Lung (tissue), 12 donors: ENCODE measurements around the gene ITPR1. TPM values are rescaled to one million over a fixed set of nuclear protein-coding genes. Genes with fewer than 3 reads are reported as not detected.

Experiments
- ATAC-seq: fragments of 200-7000 bp; cut with Tn5 transposase; one replicate; pipeline ENCODE4 v1.9.1; 2020; ENCODE audit warnings: moderate number of reproducible peaks; ENCODE audit not compliant: insufficient read depth, low FRiP score
- DNase-seq, 3 donors: peaks; one replicate each; pipeline ENCODE4 v3.0.0-alpha.2; 2013 to 2017
- H3K27ac ChIP-seq, 2 donors: one replicate each; pipeline ENCODE4 v1.5.1; 2013; ENCODE audit warnings: mild to moderate bottlenecking in 2 of 2, moderate library complexity in 2 of 2, control low read depth in 1 of 2, inconsistent platforms in 1 of 2, low read depth in 1 of 2, low read length in 1 of 2
- H3K27me3 ChIP-seq, 3 donors: one replicate each; pipeline ENCODE4 v1.5.1; 2013; ENCODE audit warnings: low read length in 2 of 3; ENCODE audit not compliant: control insufficient read depth in 3 of 3, insufficient read depth in 3 of 3
- H3K36me3 ChIP-seq, 4 donors: one replicate each; pipeline ENCODE4 v1.5.1; 2013; ENCODE audit warnings: low read length in 4 of 4, mild to moderate bottlenecking in 1 of 4, moderate library complexity in 1 of 4; ENCODE audit not compliant: control insufficient read depth in 4 of 4, insufficient read depth in 4 of 4
- H3K4me1 ChIP-seq, 5 donors: one replicate each; pipeline ENCODE4 v1.5.1; 2013; ENCODE audit warnings: low read length in 5 of 5, mild to moderate bottlenecking in 2 of 5, moderate library complexity in 1 of 5; ENCODE audit not compliant: control insufficient read depth in 5 of 5, insufficient read depth in 5 of 5
- H3K4me3 ChIP-seq: one replicate; pipeline ENCODE4 v1.5.1; 2013; ENCODE audit warnings: mild to moderate bottlenecking, control low read depth, moderate library complexity
- H3K9ac ChIP-seq, 2 donors: one replicate each; pipeline ENCODE4 v1.5.1; 2013; ENCODE audit warnings: low read length in 2 of 2, control low read depth in 1 of 2; ENCODE audit not compliant: insufficient read depth in 1 of 2
- H3K9me3 ChIP-seq, 4 donors: one replicate each; pipeline ENCODE4 v1.5.1; 2013; ENCODE audit warnings: low read length in 3 of 4, mild to moderate bottlenecking in 1 of 4, moderate library complexity in 1 of 4; ENCODE audit not compliant: control insufficient read depth in 4 of 4, insufficient read depth in 3 of 4
- WGBS, 2 donors: extraction: QIAGEN DNeasy Blood & Tissue Kit; methylation state at CpG; one replicate each; pipeline ENCODE4 v1.1.7; 2013; 5-methylcytosine and 5-hydroxymethylcytosine counted together
- polyA plus RNA-seq, 2 donors: library from polyadenylated mRNA; stranded (reverse); fragments of 200-250 nt; gene quantifications; one replicate each; pipeline ENCODE4 v1.2.1, GENCODE V29; 2013
- total RNA-seq, 2 donors: library from RNA; depleted of rRNA in 1 of 2; stranded (reverse); fragments of >200 nt in 1 of 2; gene quantifications; one replicate each; pipeline ENCODE4 v1.2.1, GENCODE V29; 2014 to 2021
- TF ChIP-seq, protein P1 (sequence below): IDR thresholded peaks from 2 replicates; pipeline ENCODE4 v1.5.1; 2012; ENCODE audit warnings: mild to moderate bottlenecking; ENCODE audit errors: control extremely low read depth, extremely low read depth
- donor health status: control.
- donor health status: control.
- donor health status: Bipolar disorder and iron deficiency.
- donor health status: healthy.
- donor health status: DM: yes; HTN: yes; CAD: no.

Gene ITPR1
- total and polyA plus RNA-seq, 4 donors: 12.4 to 152 (median 44.1) TPM

DNA sequence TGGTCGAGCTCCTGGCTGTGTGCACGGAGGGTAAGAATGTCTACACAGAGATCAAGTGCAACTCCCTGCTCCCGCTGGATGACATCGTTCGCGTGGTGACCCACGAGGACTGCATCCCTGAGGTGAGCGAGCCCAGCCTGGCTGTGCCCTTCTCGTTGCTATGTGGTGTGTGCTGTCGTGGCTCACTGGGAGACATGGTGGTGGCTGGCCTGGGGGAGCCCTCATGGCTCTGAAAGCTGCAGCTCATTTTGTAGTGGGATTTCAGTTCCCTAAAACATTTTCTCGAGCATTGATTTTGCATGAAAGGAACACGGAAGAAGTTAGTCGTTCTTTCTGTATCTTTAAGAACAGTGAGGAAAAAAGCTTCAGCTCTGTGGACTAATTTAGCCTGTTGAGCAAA is 200.5 kb downstream of the ITPR1 start:
- H3K27me3 ChIP-seq: no peaks in the 10 kb centered on the region
- H3K4me3 ChIP-seq: no peak overlapping the region
- no peak for ATAC-seq
- no peak overlapping the region for H3K27ac ChIP-seq
- peaks cover 0 to 1% (median 0%) of the 10 kb centered on the region in 5 donors for H3K4me1 ChIP-seq
- 88 to 91% methylated on average over 13 of the region's 13 CpGs for WGBS, 2 donors
- H3K9me3 ChIP-seq: peaks cover 0 to 3% (median 0%) of the 10 kb centered on the region in 4 donors
- peaks cover 3 to 44% (median 9%) of the 10 kb centered on the region in 4 donors for H3K36me3 ChIP-seq
- no peak overlapping the region for H3K9ac ChIP-seq
- TF ChIP-seq, protein P1, sequence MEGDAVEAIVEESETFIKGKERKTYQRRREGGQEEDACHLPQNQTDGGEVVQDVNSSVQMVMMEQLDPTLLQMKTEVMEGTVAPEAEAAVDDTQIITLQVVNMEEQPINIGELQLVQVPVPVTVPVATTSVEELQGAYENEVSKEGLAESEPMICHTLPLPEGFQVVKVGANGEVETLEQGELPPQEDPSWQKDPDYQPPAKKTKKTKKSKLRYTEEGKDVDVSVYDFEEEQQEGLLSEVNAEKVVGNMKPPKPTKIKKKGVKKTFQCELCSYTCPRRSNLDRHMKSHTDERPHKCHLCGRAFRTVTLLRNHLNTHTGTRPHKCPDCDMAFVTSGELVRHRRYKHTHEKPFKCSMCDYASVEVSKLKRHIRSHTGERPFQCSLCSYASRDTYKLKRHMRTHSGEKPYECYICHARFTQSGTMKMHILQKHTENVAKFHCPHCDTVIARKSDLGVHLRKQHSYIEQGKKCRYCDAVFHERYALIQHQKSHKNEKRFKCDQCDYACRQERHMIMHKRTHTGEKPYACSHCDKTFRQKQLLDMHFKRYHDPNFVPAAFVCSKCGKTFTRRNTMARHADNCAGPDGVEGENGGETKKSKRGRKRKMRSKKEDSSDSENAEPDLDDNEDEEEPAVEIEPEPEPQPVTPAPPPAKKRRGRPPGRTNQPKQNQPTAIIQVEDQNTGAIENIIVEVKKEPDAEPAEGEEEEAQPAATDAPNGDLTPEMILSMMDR: no peak
- no peak for DNase-seq

DNA sequence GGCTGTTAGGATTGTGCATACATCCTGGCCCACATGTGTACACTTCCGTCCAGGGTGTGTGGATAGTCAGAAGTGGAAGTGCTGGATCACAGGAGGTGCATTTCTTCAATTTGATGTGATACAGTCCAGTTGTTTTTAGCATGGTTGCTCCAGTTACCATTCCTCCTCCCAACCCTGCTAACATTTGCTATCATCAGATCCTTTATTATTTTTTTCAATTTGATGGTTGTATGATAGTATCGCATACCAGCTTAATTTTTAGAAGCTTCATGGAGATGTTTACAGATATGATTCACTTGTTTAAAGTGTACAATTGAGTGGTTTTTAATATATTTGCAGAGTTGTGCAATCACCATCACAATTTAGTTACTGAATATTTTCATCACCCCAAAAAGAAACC is 202.7 kb downstream of the ITPR1 start:
- ATAC-seq: no peak
- DNase-seq: no peak
- Histone ChIP-seq H3K36me3 (peaks cover 3 to 44% (median 11%) of the 10 kb centered on the region in 4 donors), H3K4me1 (peaks cover 0 to 1% (median 0%) of the 10 kb centered on the region in 5 donors), H3K9ac (no peak overlapping the region), H3K27ac (peak overlapping the region in 1 of 2 donors; percentile 40), H3K27me3 (no peaks in the 10 kb centered on the region), H3K4me3 (no peak overlapping the region), H3K9me3 (no peaks in the 10 kb centered on the region)
- TF ChIP-seq, protein P1: no peak
- 52 to 66% methylated on average over 2 of the region's 2 CpGs for WGBS, 2 donors

DNA sequence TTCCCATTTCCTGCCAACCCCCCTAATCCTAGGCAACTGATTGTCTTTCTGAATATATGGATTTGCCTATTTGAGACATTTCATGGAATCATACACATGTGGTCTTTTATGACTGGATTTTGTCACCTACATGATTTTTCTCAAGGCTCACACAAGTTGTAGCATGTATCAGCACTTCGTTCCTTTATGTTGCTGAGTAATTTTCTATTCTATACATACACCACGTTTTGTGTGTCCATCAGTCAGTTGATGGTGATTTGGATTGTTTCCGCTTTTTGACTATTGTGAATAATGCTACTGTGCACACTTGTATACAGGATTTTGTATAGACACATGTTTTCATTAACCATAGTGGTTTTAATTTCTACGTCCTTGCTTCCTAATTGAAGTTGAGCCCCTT is 203.1 kb downstream of the ITPR1 start:
- H3K9me3 ChIP-seq: no peaks in the 10 kb centered on the region
- TF ChIP-seq, protein P1: no peak
- H3K4me1 ChIP-seq: peaks cover 0 to 1% (median 0%) of the 10 kb centered on the region in 5 donors
- H3K9ac ChIP-seq: no peak overlapping the region
- DNase-seq (no peak), ATAC-seq (no peak)
- no peak overlapping the region for H3K4me3 ChIP-seq
- WGBS, 2 donors: 62 to 81% methylated on average over 4 of the region's 4 CpGs
- no peak overlapping the region for H3K27ac ChIP-seq
- H3K27me3 ChIP-seq: no peaks in the 10 kb centered on the region
- peaks cover 3 to 45% (median 10%) of the 10 kb centered on the region in 4 donors for H3K36me3 ChIP-seq
